Fibroblast of lung (primary cell): ENCODE data around the gene BLOC1S5. TPM values are rescaled to one million over a fixed set of nuclear protein-coding genes. Genes with fewer than 3 reads are reported as not detected.

ENCODE experiments used
- DNase-seq, 2 donors: peaks; one replicate each; pipeline versions ENCODE4 v3.0.0 to v3.0.0-alpha.2; 2010; ENCODE audit warnings: low read depth in 2 of 2
- H2AFZ ChIP-seq: 2 replicates; pipeline ENCODE4 v1.5.1; 2012; ENCODE audit warnings: low read length, control low read depth, inconsistent platforms
- H3K27ac ChIP-seq: 2 replicates; pipeline ENCODE4 v1.5.1; 2011; ENCODE audit warnings: low read length, control low read depth; ENCODE audit not compliant: insufficient read depth
- H3K27me3 ChIP-seq: 2 replicates; pipeline ENCODE4 v1.5.1; 2011; ENCODE audit warnings: mild to moderate bottlenecking, low read length; ENCODE audit not compliant: control insufficient read depth, insufficient read depth
- H3K36me3 ChIP-seq: 2 replicates; pipeline ENCODE4 v1.5.1; 2011; ENCODE audit warnings: low read length; ENCODE audit not compliant: control insufficient read depth, insufficient read depth
- H3K4me1 ChIP-seq: 2 replicates; pipeline ENCODE4 v1.5.1; 2011; ENCODE audit warnings: low read length; ENCODE audit not compliant: control insufficient read depth, insufficient read depth; ENCODE audit errors: extremely low read depth
- H3K4me2 ChIP-seq: 2 replicates; pipeline ENCODE4 v1.5.1; 2011; ENCODE audit warnings: low read length, control low read depth; ENCODE audit not compliant: insufficient read depth; ENCODE audit errors: extremely low read depth
- H3K4me3 ChIP-seq, 4 experiments: fragments of 200-600 bp in 1 of 4; sonication (generic) in 1 of 4; replicated peaks in 1 of 4; 2 replicates each; pipeline ENCODE4 v1.5.1; 2011 to 2016; ENCODE audit warnings: low read length in 4 of 4, low read depth in 3 of 4, mild to moderate bottlenecking in 3 of 4, control low read depth in 2 of 4, inconsistent platforms in 1 of 4, mixed read lengths in 1 of 4; ENCODE audit not compliant: insufficient read depth in 1 of 4; ENCODE audit errors: control extremely low read depth in 1 of 4
- H3K79me2 ChIP-seq: 2 replicates; pipeline ENCODE4 v1.5.1; 2012; ENCODE audit warnings: mild to moderate bottlenecking, low read length, inconsistent platforms; ENCODE audit not compliant: control insufficient read depth, insufficient read depth
- H3K9ac ChIP-seq: 2 replicates; pipeline ENCODE4 v1.5.1; 2011; ENCODE audit warnings: mild to moderate bottlenecking, low read length, control low read depth; ENCODE audit not compliant: insufficient read depth
- H3K9me3 ChIP-seq: 2 replicates; pipeline ENCODE4 v1.5.1; 2012; ENCODE audit warnings: low read depth, low read length; ENCODE audit not compliant: control insufficient read depth, insufficient read depth
- H4K20me1 ChIP-seq: 2 replicates; pipeline ENCODE4 v1.5.1; 2011; ENCODE audit warnings: low read length; ENCODE audit not compliant: control insufficient read depth, insufficient read depth; ENCODE audit errors: extremely low read depth
- EZH2 ChIP-seq: IDR thresholded peaks from 2 replicates; pipeline ENCODE4 v1.5.1; 2012; ENCODE audit warnings: low read length, control low read depth, mild to moderate bottlenecking; ENCODE audit errors: missing control alignments
- polyA plus RNA-seq, 2 donors: library from polyadenylated mRNA; depleted of rRNA in 1 of 2; stranded (reverse) in 1 of 2; unstranded in 1 of 2; fragments of >200 nt; gene quantifications; 2 replicates each; pipeline ENCODE4 v1.2.1, GENCODE V29; 2011 to 2012; ENCODE audit warnings: missing spikeins in 1 of 2
- total RNA-seq: library from RNA; depleted of rRNA; stranded (reverse); fragments of >200 nt; gene quantifications from 2 replicates; pipeline ENCODE4 v1.2.1, GENCODE V29; 2014
- TF ChIP-seq, protein P1 (sequence below), 2 donors: IDR thresholded peaks in 1 of 2; conservative IDR thresholded peaks in 1 of 2; 1 replicate in 1 of 2; 2 replicates in 1 of 2; pipeline ENCODE4 v1.5.1; 2011 to 2012; ENCODE audit warnings: low read length in 2 of 2, control low read depth in 1 of 2, inconsistent platforms in 1 of 2, low read depth in 1 of 2, mild to moderate bottlenecking in 1 of 2

Gene BLOC1S5
- total and polyA plus RNA-seq, 2 donors (not counting 1 experiment from before 2014, with no cell fraction given), result 10.1 to 20.6 TPM

DNA sequence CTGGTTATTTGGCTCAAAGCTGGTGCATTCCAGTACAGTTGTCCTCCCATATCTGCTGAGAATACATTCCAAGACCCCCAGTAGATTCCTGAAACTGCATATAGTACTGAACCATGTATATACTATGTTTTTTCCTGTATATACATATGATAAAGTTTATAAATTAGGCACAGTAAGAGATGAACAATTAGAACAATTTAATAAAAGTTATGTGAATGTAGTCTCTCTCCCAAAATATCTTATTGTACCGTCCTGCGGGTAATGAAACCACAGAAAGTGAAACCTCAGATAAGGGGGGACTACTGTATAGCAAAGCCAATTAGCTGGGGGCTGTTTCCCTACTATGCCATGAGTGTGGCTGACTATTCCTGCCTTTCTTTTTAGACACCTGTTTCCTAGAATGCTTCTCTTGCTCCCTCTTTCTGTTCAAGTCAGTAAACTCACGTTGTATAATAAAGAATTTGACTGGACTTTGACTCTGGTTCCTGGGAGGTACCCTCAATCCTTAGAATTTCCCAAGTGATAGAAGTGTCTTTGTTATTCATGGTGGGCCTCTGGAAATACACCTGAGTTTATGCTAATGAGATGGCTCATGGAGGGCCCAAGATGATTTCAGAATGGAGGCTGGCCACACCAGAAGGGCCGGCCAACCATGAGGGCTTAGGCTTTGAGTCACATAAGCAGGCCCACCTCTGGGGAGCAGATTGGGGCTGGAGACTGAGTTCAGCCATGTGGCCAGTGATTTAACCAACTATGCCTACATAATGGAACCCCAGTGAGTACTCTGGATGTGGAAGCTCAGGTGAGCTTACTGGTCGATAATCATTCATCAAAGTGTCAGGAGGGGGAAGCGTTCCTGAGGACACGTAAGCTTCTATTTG is 689 bp upstream of the BLOC1S5 start:
- Histone ChIP-seq H3K9me3 (no peaks in the 10 kb centered on the region), H2AFZ (peak overlapping the region; percentile 90), H3K27me3 (no peaks in the 10 kb centered on the region), H3K27ac (peak overlapping the region; percentile 71), H4K20me1 (no peaks in the 10 kb centered on the region), H3K4me2 (peak overlapping the region; percentile 62), H3K79me2 (no peaks in the 10 kb centered on the region), H3K36me3 (no peaks in the 10 kb centered on the region), H3K9ac (no peak overlapping the region), H3K4me1 (peaks cover 2% of the 10 kb centered on the region), H3K4me3 (peak overlapping the region; percentile 21 to 96 (median 46))
- no peak for DNase-seq
- TF ChIP-seq EZH2, result no peak
- TF ChIP-seq, protein P1, sequence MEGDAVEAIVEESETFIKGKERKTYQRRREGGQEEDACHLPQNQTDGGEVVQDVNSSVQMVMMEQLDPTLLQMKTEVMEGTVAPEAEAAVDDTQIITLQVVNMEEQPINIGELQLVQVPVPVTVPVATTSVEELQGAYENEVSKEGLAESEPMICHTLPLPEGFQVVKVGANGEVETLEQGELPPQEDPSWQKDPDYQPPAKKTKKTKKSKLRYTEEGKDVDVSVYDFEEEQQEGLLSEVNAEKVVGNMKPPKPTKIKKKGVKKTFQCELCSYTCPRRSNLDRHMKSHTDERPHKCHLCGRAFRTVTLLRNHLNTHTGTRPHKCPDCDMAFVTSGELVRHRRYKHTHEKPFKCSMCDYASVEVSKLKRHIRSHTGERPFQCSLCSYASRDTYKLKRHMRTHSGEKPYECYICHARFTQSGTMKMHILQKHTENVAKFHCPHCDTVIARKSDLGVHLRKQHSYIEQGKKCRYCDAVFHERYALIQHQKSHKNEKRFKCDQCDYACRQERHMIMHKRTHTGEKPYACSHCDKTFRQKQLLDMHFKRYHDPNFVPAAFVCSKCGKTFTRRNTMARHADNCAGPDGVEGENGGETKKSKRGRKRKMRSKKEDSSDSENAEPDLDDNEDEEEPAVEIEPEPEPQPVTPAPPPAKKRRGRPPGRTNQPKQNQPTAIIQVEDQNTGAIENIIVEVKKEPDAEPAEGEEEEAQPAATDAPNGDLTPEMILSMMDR (conservative IDR thresholded peaks at IDR 0.05 in 1 of 2, IDR thresholded peaks at IDR 0.05 in 1 of 2; ENCODE audit: low read depth in 1 of 2, low read length in 2 of 2), result no peak

DNA sequence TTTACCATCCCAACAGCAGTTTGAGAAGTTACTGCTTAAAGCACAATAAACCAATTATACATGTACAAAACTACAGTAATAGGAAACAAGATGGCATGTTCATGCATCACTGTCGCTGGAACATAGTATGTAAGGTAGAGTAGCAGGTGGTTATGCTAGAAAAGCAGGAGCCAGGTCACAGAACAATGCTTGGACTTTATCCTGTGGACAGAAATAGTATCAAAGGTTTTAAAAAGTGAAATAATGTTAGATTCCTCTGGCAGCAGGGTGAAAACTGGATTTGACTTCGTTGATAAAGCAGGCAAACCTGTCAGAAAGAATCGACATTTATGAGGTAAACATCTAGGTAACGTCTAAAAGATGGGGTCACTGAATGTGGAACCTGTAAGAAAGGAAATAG is 2.5 kb downstream of the BLOC1S5 start:
- TF ChIP-seq, protein P1 (conservative IDR thresholded peaks at IDR 0.05 in 1 of 2, IDR thresholded peaks at IDR 0.05 in 1 of 2; ENCODE audit: low read depth in 1 of 2, low read length in 2 of 2), result no peak
- no peak for TF ChIP-seq EZH2
- Histone ChIP-seq H2AFZ (no peak overlapping the region), H4K20me1 (no peaks in the 10 kb centered on the region), H3K4me1 (peaks cover 2% of the 10 kb centered on the region), H3K9ac (no peak overlapping the region), H3K4me2 (no peak overlapping the region), H3K4me3 (no peak overlapping the region), H3K36me3 (no peaks in the 10 kb centered on the region), H3K27me3 (no peaks in the 10 kb centered on the region), H3K79me2 (no peaks in the 10 kb centered on the region), H3K9me3 (no peaks in the 10 kb centered on the region), H3K27ac (no peak overlapping the region)
- DNase-seq, result no peak

DNA sequence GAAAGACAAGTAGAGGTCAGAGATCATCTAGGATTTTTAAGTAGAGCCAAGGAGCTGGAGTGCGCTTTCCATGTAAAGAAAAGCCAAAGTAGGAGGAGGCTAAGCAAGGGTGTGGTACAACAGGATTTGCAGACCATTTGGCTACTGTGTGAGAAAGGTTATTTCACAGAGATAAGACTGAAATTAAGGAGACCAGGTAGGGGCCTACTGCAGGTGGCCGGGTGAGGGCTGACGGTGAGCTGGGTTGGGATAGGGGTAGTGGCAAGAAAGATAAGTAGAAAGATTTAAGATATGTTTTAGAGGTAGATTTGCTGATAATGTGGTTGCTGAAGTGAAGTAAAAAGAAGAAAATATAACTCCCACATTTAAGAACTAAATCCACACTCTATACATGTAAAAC is 3.8 kb downstream of the BLOC1S5 start:
- H3K4me1 ChIP-seq, result peaks cover 2% of the 10 kb centered on the region
- no peaks in the 10 kb centered on the region for H3K36me3 ChIP-seq
- no peak overlapping the region for H3K9ac ChIP-seq
- DNase-seq, result no peak
- no peaks in the 10 kb centered on the region for H3K27me3 ChIP-seq
- no peak overlapping the region for H3K4me2 ChIP-seq
- H3K27ac ChIP-seq, result no peak overlapping the region
- H4K20me1 ChIP-seq, result no peaks in the 10 kb centered on the region
- no peak overlapping the region for H3K4me3 ChIP-seq
- no peaks in the 10 kb centered on the region for H3K9me3 ChIP-seq
- TF ChIP-seq EZH2, result no peak
- TF ChIP-seq, protein P1 (conservative IDR thresholded peaks at IDR 0.05 in 1 of 2, IDR thresholded peaks at IDR 0.05 in 1 of 2; ENCODE audit: low read depth in 1 of 2, low read length in 2 of 2), result no peak
- no peaks in the 10 kb centered on the region for H3K79me2 ChIP-seq
- H2AFZ ChIP-seq, result no peak overlapping the region
